Renal cortical epithelial cell (primary cell): Measurements from ENCODE around the gene LRRC3B. TPM values are rescaled to one million over a fixed set of nuclear protein-coding genes. Genes with fewer than 3 reads are reported as not detected.
A peak's percentile ranks its signal among the peaks of the same experiment; 100 is the strongest.

Source experiments
- DNase-seq: peaks from one replicate; pipeline ENCODE4 v3.0.0-alpha.2; 2011; ENCODE audit warnings: low read depth
- total RNA-seq: library from RNA; depleted of rRNA; stranded (reverse); fragments of >200 nt; gene quantifications from 2 replicates; pipeline ENCODE4 v1.2.3, GENCODE V29; 2014

LRRC3B gene
- total RNA-seq, 1 donor from 2014 or later: not detected

- no peak for DNase-seq
Observed at GRCh38 chr3:26630669-26631389, 8.3 kb downstream of the LRRC3B start.

GRCh38 chr3:26631390-26631738 lies 8.8 kb downstream of the LRRC3B start:
- no peak for DNase-seq

GRCh38 chr3:26634601-26635000 lies 12.0 kb downstream of the LRRC3B start:
- no peak for DNase-seq

GRCh38 chr3:26636096-26636727 lies 13.6 kb downstream of the LRRC3B start:
- no peak for DNase-seq

GRCh38 chr3:26637698-26638097 lies 15.1 kb downstream of the LRRC3B start:
- DNase-seq: no peak

- DNase-seq: no peak
Observed at GRCh38 chr3:26638113-26638512, 15.5 kb downstream of the LRRC3B start.

- no peak for DNase-seq
Observed at GRCh38 chr3:26639339-26639738, 16.8 kb downstream of the LRRC3B start.

GRCh38 chr3:26647078-26647477 lies 24.5 kb downstream of the LRRC3B start:
- no peak for DNase-seq

GRCh38 chr3:26648461-26648860 lies 25.9 kb downstream of the LRRC3B start:
- DNase-seq: no peak

GRCh38 chr3:26652164-26652563 lies 29.6 kb downstream of the LRRC3B start:
- no peak for DNase-seq

- no peak for DNase-seq
Observed at GRCh38 chr3:26653811-26654425, 31.3 kb downstream of the LRRC3B start.

- DNase-seq: no peak
Observed at GRCh38 chr3:26655231-26655630, 32.7 kb downstream of the LRRC3B start.

- peak; percentile 64 for DNase-seq
Observed at GRCh38 chr3:26657348-26657976, 34.9 kb downstream of the LRRC3B start.

- no peak for DNase-seq
Observed at GRCh38 chr3:26668171-26668570, 45.6 kb downstream of the LRRC3B start.

GRCh38 chr3:26668696-26669095 lies 46.1 kb downstream of the LRRC3B start:
- no peak for DNase-seq

GRCh38 chr3:26675336-26675735 lies 52.8 kb downstream of the LRRC3B start:
- no peak for DNase-seq

- DNase-seq: no peak
Observed at GRCh38 chr3:26681632-26682031, 59.1 kb downstream of the LRRC3B start.

- DNase-seq: no peak
Observed at GRCh38 chr3:26682406-26682805, 59.8 kb downstream of the LRRC3B start.

- no peak for DNase-seq
Observed at GRCh38 chr3:26683902-26684301, 61.3 kb downstream of the LRRC3B start.

GRCh38 chr3:26687466-26687865 lies 64.9 kb downstream of the LRRC3B start:
- DNase-seq: no peak

GRCh38 chr3:26699553-26699952 lies 77.0 kb downstream of the LRRC3B start:
- no peak for DNase-seq

GRCh38 chr3:26703519-26703918 lies 80.9 kb downstream of the LRRC3B start:
- no peak for DNase-seq

GRCh38 chr3:26704736-26705135 lies 82.2 kb downstream of the LRRC3B start:
- no peak for DNase-seq
